HG03378 (cell line): Measurements from ENCODE around the gene TRPM2.
"Not testable (repeated sequence)": the region's sequence is repeated elsewhere in the genome, so short reads cannot be mapped to it uniquely, and the experiment has no call there.

ENCODE experiments used
- ATAC-seq: cut with Tn5 transposase; IDR thresholded peaks from one replicate; pipeline ENCODE4 v1.9.1; 2021; ENCODE audit warnings: mild to moderate bottlenecking, moderate library complexity; ENCODE audit not compliant: unreplicated experiment

TRPM2 gene

DNA sequence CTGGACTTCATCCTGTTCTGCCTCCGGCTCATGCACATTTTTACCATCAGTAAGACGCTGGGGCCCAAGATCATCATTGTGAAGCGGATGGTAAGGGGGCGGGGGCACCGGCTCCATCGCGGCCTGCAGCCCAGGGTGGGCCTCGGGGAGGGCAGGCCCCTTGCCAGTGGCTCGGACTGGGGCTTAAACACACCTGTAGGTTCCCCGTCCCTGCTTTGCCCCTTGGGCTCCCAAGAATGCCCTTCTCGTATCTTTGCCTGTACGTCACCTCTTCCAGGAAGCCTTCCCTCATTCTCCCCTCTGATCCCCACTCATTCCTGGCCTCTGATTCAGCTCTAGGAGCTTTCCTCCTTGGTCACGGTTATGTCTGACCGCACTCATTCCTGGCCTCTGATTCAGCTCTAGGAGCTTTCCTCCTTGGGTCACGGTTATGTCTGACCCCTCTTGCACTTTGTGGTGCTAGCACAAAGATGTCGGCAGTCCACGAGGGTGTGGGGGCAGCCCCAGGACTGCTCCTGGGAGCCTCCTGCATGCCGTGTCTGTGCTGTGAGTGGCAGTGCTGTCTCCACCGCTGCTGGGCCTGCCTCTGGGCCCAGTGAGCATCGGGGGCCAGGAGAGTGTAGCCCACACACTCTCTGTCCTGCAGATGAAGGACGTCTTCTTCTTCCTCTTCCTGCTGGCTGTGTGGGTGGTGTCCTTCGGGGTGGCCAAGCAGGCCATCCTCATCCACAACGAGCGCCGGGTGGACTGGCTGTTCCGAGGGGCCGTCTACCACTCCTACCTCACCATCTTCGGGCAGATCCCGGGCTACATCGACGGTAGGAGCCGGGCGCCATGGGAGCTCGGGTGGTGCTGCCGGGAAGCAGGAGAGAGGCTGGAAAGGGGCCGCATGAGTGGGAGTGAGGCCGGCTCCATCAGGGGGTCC, 52.8 kb downstream of the TRPM2 start:
- ATAC-seq, result no peak

DNA sequence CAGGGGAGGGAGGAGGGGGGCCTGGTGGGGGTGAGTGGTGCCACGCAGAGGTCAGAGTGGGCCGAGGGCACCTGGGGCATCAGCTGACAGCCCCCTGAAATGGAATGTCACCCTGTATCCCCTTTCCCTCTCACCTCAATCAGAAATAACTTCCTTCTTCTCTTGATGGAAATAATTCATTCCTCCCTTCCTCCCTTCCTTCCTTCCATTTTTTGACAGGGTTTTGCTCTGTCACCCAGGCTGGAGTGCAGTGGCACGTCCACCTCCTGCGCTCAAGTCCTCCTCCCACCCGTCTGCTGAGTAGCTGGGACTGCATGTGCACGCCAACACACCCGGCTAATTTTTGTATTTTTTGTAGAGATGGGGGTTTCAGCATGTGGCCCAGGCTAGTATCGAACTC, 53.5 kb downstream of the TRPM2 start:
- no peak for ATAC-seq

DNA sequence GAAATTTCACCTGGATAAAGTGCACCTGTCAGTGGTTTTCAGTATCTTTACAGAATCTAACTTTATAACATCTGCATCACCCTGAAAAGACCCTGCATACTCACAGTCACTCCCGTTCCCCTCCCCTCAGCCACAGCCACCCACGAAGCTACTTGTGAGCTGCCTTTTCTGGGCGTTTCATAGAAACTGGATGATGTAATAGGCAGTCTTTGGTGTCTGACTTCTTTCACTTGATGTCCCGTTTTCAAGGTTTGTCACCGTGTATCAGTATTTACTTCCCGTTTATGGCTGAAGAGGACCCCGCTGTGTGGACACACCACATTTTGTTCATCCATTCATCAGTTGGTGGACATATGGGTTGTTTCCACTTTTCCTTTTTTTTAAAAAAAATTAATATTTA, 54.1 kb downstream of the TRPM2 start:
- no peak for ATAC-seq

DNA sequence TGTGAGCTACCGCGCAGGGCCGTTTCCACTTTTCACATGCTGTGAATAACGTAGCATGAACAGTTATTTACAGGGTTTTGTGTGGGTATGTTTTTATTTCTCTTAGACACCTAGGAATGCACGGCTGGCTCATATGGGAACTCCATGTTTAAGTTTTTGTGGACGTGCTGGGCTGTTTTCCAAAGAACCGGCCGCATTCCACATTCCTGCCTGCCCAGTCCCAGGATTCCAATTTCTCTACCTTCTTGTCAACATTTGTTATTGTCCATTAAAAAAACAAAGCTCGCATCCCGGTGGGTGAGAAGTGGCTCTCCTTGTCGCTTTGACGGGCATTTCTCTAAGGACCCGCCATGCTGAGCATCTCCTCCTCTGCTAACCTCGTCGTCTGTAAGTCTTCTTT, 54.8 kb downstream of the TRPM2 start:
- ATAC-seq, result no peak

DNA sequence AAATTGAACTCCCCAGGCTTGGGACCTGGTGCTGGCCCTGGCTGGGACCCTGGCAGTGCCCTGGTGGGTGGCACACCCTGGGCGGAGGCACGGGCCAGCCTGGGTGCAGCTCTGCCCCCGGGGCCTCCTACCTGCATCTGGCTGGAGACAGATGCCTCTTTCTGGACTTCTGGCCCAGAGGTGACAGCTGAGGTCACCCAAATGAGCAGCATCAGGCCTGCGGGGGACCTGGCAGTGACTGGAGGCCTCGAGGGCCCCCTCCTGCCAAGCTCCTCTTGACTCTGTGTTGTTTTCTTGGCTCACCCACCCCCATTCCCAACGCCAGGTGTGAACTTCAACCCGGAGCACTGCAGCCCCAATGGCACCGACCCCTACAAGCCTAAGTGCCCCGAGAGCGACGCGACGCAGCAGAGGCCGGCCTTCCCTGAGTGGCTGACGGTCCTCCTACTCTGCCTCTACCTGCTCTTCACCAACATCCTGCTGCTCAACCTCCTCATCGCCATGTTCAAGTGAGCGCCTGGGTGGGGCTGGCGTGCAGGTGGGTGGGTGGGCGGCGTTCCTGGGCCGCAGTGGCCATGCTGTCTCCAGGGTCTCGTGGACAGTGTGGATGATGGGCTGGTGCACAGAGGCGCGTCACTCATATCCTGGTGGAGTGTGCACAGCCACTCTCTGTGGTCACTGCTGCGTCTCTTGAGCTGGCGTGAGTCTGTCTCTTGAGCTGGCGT, 60.3 kb downstream of the TRPM2 start:
- ATAC-seq, result no peak

DNA sequence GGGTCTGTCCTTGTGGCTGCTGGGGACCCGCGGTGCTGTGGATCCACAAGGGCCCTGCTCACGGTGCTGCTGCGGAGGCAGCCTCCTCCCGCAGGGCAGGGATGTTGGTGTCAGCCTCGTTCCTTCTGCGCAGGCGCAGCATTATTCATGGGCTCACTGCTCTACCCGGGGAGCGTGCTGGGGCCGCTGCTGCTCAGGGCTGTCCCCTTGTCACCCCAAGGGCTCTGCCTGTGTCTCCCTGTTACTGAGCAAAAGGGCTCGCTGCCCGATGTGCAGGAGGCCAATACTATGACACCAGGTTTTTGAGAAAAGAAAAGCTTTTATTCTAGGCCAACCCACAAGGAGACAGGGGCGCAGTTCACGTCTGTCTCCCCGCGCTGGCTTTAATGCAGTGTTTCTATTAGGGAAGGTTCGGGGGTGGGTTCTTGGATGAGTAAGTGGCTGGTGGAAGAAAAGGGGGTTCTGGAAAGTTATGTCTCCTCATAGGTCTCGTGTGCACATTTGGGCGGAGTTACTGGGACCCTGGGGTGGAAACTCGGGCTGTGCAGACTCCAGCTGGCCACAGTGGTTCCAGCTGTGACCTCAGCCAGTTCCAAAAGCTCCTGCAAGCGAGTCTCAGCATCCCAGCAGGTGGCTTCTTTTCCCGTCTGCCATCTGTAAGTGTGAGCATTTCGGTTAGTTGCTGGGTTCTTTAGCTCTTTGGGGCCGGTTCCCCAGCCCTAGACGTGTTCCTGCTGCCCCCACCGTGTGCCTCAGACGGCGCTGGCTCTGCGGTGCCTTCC, 61.1 kb downstream of the TRPM2 start:
- ATAC-seq, result no peak

DNA sequence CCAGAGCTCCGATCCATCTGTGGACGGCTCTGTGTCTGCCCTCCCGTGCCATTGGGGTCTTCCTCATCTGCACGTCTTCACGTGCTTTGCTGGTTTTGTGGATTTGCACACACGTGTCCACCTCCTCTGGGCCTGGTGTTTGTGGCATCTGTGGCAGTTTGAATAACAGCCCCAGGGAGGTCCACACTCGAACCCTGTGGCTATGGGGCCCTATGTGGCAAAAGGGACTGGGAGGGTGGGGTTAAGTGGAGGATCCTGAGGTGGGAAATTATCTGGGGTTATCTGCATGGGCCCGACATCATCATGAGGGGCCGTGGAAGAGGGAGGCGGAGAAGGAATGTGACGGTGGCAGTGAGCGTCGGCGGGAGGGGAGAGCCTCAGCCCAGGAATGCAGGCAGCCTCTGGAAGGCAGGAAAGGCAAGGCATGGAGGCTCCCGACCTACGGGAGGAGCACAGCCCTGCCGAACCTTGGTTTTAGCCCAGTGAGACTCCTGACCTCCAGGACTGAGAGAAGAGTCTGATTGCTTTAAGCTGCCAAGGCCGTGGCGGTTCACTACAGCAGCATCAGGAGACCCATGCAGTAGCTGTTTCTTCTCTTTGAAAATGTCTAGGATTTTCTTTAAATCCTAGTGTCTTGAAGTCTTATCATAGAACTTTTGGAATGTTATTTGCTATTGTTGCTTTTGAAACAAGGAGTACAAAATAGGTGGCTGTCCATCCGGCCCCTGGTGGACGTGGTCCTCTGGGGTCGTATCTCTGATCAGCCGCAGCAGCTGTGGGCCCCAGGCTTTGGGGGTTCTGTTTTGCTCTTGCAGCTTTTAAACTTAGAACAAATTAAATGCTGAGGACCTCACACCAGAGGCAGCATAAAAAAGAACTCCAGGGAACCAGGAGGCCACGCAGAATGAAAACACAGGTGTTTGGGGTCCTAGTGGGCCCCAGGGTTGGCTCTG, 61.9 kb downstream of the TRPM2 start:
- ATAC-seq, result no peak

DNA sequence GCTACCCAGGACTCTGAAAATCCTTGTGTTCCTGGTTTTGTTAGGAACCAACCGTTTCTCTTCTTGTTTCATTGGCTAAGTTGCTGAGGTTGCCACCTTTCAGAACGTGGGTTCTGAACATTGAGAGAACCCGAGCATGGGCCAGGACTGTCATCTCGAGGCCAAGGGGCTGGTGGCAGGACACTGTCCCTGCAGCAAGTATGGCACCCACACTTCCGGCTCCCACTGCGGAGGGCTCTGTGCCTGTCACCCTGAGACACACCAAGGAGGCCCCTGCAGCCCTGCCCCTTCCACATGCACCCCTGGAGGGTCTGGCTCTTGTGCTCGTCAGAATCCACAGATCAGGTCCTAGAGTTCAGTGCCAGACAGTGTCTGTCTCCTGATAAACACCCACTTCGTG, 62.8 kb downstream of the TRPM2 start:
- no peak for ATAC-seq

DNA sequence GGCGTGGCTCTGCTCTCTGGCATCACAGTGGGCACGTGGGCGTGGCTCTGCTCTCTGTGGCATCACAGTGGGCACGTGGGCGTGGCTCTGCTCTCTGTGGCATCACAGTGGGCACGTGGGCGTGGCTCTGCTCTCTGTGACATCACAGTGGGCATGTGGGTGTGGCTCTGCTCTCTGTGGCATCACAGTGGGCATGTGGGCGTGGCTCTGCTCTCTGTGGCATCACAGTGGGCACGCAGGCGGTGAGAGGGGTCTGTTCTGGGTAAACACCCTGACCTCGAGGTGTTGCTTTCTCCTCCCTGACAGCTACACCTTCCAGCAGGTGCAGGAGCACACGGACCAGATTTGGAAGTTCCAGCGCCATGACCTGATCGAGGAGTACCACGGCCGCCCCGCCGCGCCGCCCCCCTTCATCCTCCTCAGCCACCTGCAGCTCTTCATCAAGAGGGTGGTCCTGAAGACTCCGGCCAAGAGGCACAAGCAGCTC, 64.2 kb downstream of the TRPM2 start:
- ATAC-seq, result not testable (repeated sequence)

DNA sequence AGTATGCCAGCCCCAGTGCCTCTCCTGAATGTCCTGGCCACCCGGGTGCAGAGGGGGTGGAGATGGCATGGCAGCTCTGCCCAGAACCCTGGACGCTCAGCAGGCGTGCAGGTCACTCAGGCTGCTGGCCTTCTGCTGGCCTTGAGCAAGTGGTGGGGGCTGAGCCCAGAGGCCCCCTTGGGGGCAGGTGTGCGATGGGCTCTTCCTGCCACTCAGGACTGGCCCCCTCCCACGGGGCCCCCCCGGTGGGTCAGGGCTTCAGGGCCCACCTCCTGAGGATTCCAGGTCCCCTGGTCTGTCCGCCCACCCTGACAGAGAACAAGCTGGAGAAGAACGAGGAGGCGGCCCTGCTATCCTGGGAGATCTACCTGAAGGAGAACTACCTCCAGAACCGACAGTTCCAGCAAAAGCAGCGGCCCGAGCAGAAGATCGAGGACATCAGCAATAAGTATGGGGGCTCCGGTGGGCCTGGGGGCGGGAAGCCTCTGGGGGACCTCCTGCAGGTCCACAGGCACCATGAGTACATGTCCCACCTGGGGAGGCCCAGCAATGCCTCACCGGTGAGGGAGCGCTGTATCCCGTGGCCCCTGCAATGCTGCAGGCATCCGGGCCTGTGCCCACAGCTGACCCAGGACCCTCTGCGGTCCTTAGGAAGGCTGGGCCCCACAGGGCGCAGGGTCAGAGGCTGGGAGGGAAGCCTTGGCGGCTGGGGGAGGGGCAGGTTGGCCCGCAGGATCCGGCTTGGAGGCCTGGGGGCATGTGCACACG, 64.9 kb downstream of the TRPM2 start:
- no peak for ATAC-seq

DNA sequence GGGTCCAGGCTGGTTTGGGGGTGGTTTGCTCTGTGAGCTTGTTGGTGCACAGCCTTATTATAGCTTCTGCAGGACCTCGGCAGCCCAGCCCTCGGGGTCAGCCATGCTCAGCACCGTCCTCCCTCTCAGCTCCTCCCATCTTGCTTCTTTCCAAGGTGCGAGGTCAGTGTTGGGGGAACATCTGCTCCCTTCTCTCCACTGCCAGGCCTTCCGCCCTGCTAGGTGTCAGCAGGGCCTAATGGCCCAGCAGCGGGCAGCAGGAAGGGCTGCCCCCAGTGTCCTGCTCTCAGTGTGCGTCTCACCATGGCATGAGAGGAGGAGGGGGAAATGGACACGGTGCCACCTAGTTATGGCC, 65.4 kb downstream of the TRPM2 start:
- no peak for ATAC-seq

DNA sequence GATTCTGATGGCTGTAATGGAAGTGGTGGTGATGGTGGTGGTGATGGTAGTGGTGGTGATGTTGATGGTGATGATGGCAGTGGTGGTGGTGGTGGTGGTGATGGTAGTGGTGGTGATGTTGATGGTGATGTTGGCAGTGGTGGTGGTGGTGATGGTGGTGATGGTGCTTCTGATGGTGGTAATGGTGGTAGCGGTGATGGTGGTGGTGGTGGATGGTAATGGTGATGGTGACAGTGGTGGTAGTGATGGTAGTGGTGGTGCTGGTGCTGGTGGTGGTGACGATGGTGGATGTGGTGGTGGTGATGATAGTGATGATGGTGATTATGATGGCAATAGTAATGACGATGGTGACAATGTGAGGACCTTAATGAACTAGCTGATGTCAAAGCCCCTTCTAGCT, 66.3 kb downstream of the TRPM2 start:
- ATAC-seq, result no peak

DNA sequence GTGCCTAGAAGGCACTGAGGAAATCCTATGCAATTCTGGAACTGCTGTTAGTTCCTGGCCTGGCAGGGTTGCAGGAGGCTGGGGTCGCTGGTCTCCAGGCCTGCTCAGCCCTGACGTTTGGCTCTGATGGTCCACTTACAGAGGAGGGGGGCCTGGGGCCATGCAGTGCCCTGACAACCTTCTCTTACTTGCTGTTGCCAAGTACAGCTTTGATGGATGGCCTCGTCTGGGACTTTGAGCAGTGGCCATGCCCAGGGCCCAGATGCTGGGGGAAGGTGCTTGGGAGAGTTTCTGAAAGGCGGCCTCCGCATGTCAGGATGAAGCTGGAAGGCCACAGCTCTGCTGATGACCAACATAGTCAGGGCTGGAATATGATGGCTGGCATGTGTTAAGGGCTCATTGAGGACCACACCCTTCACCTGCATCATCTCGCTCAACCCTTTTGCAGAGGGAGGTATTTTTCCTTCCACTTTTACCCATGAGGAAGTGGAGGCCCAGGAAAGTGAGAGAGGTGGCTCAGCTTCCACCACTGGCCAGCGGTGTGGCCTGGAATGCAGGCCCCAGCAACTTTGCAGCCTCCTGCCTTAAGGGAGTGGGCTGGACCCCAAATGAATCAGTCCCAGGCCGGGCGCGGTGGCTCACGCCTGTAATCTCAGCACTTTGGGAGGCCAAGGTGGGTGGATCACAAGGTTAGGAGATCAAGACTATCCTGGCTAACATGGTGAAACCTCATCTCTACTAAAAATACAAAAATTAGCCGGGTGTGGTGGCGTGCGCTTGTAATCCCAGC, 67.2 kb downstream of the TRPM2 start:
- ATAC-seq, result no peak

DNA sequence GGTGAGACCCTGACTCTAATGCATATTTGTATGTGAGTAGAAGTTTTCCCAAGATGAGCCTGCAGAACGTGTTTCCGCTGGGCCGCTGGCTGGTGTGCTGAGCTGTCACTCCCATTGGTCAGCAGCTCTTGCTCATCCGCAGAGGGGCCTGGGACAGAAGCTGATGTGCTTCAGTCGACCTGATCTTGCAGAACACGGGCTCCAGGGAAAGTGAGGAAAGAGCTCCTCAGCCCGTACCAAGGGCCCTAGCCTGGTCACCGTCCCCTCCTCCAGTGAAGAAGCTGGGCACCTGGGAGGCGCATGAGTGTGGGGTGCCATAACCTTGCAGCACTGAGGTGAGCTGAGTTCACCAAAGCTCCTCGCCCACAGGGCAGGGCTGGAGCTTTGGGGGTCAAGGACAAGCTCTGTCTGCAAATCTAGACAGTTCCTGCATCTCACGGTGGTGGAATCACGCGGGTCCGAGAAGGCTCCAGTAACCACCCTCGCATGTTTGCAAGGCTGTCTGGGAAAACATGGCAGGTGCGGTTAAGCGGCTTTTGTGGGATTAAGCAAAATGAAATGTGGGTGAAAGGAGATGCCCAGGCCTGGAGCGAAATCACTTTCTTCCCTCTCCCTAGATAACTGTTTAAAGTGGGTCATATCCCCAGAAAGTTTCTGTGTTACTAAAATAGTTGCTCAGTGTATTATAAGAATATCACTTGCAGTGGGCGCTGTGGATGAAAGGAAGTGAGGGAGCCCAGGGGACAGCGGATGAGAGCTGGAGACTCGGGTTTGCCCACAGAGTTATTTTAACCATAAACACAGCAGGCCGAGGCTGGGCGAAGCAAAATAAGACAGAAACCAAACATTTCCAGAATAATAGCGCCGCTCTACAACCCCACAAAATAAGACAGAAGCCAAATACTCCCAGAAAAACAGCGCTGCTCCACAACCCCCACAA, 68.8 kb downstream of the TRPM2 start:
- no peak for ATAC-seq

DNA sequence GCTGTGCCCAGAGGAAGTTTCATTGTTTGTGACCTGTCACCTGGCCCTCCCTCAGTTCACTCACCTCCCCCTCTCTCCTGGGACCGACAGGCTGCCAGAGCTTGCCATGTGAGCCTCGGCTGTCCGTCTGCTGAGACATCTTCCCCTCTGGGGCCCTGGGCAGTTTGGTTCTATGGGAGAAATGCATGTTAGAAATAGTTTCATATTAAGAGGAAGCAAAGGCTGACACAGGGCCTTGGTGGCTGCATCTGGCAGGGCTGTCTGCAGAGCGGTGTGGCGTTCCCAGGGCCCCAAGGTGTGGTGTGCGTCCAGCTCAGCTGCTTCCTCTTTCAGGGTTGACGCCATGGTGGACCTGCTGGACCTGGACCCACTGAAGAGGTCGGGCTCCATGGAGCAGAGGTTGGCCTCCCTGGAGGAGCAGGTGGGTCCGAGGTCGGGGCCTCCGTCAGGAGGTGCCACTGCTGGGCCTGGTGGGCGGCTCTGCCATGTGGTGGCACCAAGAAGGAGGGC, 69.9 kb downstream of the TRPM2 start:
- no peak for ATAC-seq

DNA sequence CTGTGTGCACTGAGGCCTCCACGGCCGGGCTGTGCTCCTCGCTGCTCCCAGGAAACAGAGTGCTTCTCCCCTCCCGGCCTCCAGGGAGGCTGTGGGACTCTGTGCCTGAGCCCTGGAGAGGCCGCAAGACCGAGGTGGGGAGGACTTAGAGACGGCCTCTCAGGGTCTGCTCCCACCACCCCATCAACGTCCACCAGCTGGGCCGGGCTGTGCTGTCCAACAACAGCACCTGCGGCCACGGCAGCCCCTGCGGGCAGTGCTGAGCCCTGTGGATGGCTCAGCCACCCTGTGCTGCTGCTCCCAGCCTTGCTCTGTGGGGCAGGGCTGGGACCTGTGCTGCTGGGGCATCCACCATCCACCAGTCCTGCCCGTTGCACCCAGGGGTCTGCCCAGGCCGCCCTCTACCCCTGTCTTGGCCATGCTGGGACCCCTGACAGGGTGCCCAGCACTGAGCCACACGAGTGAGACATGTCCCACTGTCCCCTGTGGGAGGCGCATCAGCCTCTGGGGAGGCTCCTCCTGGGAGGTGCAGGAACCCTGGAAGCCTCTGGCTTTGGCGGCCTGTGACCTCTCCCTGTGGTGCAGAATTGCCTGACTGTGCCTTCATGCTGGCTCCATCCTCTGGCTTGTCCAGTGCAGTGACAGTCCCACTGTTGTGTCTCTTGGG, 70.7 kb downstream of the TRPM2 start:
- no peak for ATAC-seq
